ENCODE data around the gene P3H1. TPM values are rescaled to one million over a fixed set of nuclear protein-coding genes. Genes with fewer than 3 reads are reported as not detected.

Gene P3H1
- total RNA-seq, 1 experiment from 2014 or later = 47.1 TPM

GRCh38 chr1:42736152-42736551, 30.7 kb downstream of the P3H1 start:
- Mint-ChIP-seq H3K27me3 (ENCODE audit: low read depth) (no peaks in the 10 kb centered on the region; the same call in 1 of the 2 replicates), H3K4me3 (no peak overlapping the region), H3K36me3 (ENCODE audit: insufficient read depth in 1 of 3, low read depth in 3 of 3) (peaks cover 0 to 3% (median 0%) of the 10 kb centered on the region in 3 experiments; a peak in 2 of 7 replicates), H3K9me3 (no peaks in the 10 kb centered on the region), H3K4me1 (peaks cover 30 to 42% of the 10 kb centered on the region in 2 experiments), H3K27ac (no peak overlapping the region; a peak in 1 of 7 replicates)
- no peaks in the 10 kb centered on the region for H3K27me3 ChIP-seq (ENCODE audit: insufficient read depth, low read length)
- H2BK120ac ChIP-seq (ENCODE audit: low read depth, low read length, poor library complexity, severe bottlenecking) = no peak overlapping the region
- no peak overlapping the region for H2BK15ac ChIP-seq (ENCODE audit: low read depth, low read length)
- H2AFZ ChIP-seq (ENCODE audit: low read length) = no peak overlapping the region
- DNase-seq = no peak
- H3K27ac ChIP-seq (ENCODE audit: insufficient read length, low read depth, low read length) = no peak overlapping the region
- H2BK5ac ChIP-seq (ENCODE audit: insufficient read length, low read length) = no peak overlapping the region
- H3K4ac ChIP-seq (ENCODE audit: low read depth, low read length) = no peak overlapping the region
- H4K5ac ChIP-seq (ENCODE audit: insufficient read length, low read depth, low read length) = no peak overlapping the region
- no peaks in the 10 kb centered on the region for H4K20me1 ChIP-seq (ENCODE audit: control insufficient read depth, insufficient read depth, insufficient read length)
- no peak overlapping the region for H2AK5ac ChIP-seq (ENCODE audit: insufficient read length, low read length)
- no peak overlapping the region for H3T11ph ChIP-seq (ENCODE audit: low read length)
- no peak overlapping the region for H2BK12ac ChIP-seq (ENCODE audit: insufficient read length, low read depth, low read length)
- no peak overlapping the region for H3K56ac ChIP-seq (ENCODE audit: insufficient read length, low read depth, low read length)
- H3K18ac ChIP-seq (ENCODE audit: insufficient read length, low read depth, low read length) = no peak overlapping the region
- no peaks in the 10 kb centered on the region for H3K23me2 ChIP-seq (ENCODE audit: insufficient read length, low read depth, low read length, poor library complexity, severe bottlenecking)
- no peaks in the 10 kb centered on the region for H3K9me3 ChIP-seq (ENCODE audit: control insufficient read depth, low read depth, low read length)
- no peak overlapping the region for H3K9ac ChIP-seq (ENCODE audit: extremely low read depth, insufficient read length, low read length)
- H4K91ac ChIP-seq (ENCODE audit: insufficient read length, low read depth, low read length) = no peak overlapping the region
- no CpG with 5 or more reads among the region's 4 CpGs for WGBS (ENCODE audit: extremely low coverage, insufficient read length, low lambda C conversion rate)
- H3K4me2 ChIP-seq (ENCODE audit: insufficient read depth, insufficient read length, low read length) = no peak overlapping the region
- H4K8ac ChIP-seq (replicated peaks; ENCODE audit: insufficient read length, low read depth, low read length) = no peak overlapping the region
- H3K23ac ChIP-seq (ENCODE audit: insufficient read length, low read depth, low read length) = no peak overlapping the region
- H2BK20ac ChIP-seq (ENCODE audit: low read depth, low read length, poor library complexity, severe bottlenecking) = no peak overlapping the region
- TF ChIP-seq CTCF (conservative IDR thresholded peaks at IDR 0.05) = peak; percentile 50
- no peaks in the 10 kb centered on the region for H3K79me2 ChIP-seq (ENCODE audit: insufficient read depth, low read length)
- H3K4me1 ChIP-seq (ENCODE audit: insufficient read depth, low read length) = no peaks in the 10 kb centered on the region; the same call in 1 of the 2 replicates
- no peak overlapping the region for H3K14ac ChIP-seq (ENCODE audit: insufficient read depth, low read length)
- no peaks in the 10 kb centered on the region for H3K79me1 ChIP-seq (ENCODE audit: insufficient read depth, low read depth, low read length, poor library complexity, severe bottlenecking)

Data from H9 (cell line).